IMR-90 (cell line): ENCODE results near the gene PEX14. TPM values are rescaled to one million over a fixed set of nuclear protein-coding genes. Genes with fewer than 3 reads are reported as not detected.

Source experiments
- ATAC-seq: fragments of 200-7000 bp; cut with Tn5 transposase; 2 replicates; pipeline ENCODE4 v1.9.1; 2020; ENCODE audit warnings: low read depth, mild to moderate bottlenecking, moderate library complexity
- BruUV-seq: library from RNA; stranded (reverse); fragments of 400-500 nt; replicated peaks from 2 replicates; lab custom pipeline; 2021; lab: Mats Ljungman, UMichigan
- CTCF ChIA-PET: fragments of 300-600 bp; formaldehyde crosslinking; extraction: SDS; loops from one replicate; lab custom pipeline; 2021; ENCODE audit warnings: antibody characterized with exemption; lab: Yijun Ruan, JAX
- POLR2A ChIA-PET: fragments of 300-600 bp; sonication (Branson Sonifier 250); formaldehyde crosslinking; loops from one replicate; lab custom pipeline; 2022; ENCODE audit warnings: antibody characterized with exemption; ENCODE audit not compliant: unreplicated experiment; lab: Charles Lee
- DNase-seq: peaks from one replicate; pipeline ENCODE4 v3.0.0; 2013
- H2AFZ ChIP-seq: replicated peaks from 2 replicates; pipeline ENCODE3; 2013; ENCODE audit warnings: low read length, mild to moderate bottlenecking; ENCODE audit not compliant: poor library complexity
- H2AK5ac ChIP-seq: 2 replicates; pipeline ENCODE4 v1.6.1; 2013; ENCODE audit warnings: low read depth, low read length, inconsistent platforms
- H2AK9ac ChIP-seq: replicated peaks from 2 replicates; pipeline ENCODE3; 2013; ENCODE audit warnings: mild to moderate bottlenecking, low read depth, low read length, moderate library complexity; ENCODE audit not compliant: poor library complexity
- H2BK120ac ChIP-seq: 2 replicates; pipeline ENCODE4 v1.6.1; 2013; ENCODE audit warnings: low read depth, low read length, inconsistent platforms
- H2BK15ac ChIP-seq: 3 replicates; pipeline ENCODE4 v1.6.1; 2013; ENCODE audit warnings: low read depth, low read length, inconsistent platforms
- H2BK20ac ChIP-seq: 2 replicates; pipeline ENCODE4 v1.6.1; 2013; ENCODE audit warnings: low read depth, mild to moderate bottlenecking, inconsistent platforms, low read length, moderate library complexity
- H2BK5ac ChIP-seq: 2 replicates; pipeline ENCODE4 v1.6.1; 2013; ENCODE audit warnings: mild to moderate bottlenecking, low read depth, low read length, inconsistent platforms; ENCODE audit not compliant: poor library complexity, severe bottlenecking
- H3K14ac ChIP-seq: replicated peaks from 2 replicates; pipeline ENCODE4 v1.6.1; 2013; ENCODE audit warnings: low read depth, low read length, inconsistent platforms
- H3K18ac ChIP-seq: 2 replicates; pipeline ENCODE4 v1.6.1; 2013; ENCODE audit warnings: low read depth, low read length, control low read depth
- H3K23ac ChIP-seq: 2 replicates; pipeline ENCODE4 v1.6.1; 2013; ENCODE audit warnings: low read depth, low read length, inconsistent platforms
- H3K27ac ChIP-seq: 2 replicates; pipeline ENCODE4 v1.5.1; 2013; ENCODE audit warnings: mild to moderate bottlenecking, control low read depth, low read length; ENCODE audit not compliant: insufficient read depth
- H3K27me3 ChIP-seq: 2 replicates; pipeline ENCODE4 v1.6.1; 2013; ENCODE audit warnings: low read length; ENCODE audit not compliant: control insufficient read depth, insufficient read depth
- H3K36me3 ChIP-seq: 2 replicates; pipeline ENCODE4 v1.6.1; 2013; ENCODE audit warnings: low read length, mixed read lengths; ENCODE audit not compliant: control insufficient read depth, insufficient read depth
- H3K4ac ChIP-seq: 2 replicates; pipeline ENCODE4 v1.6.1; 2013; ENCODE audit warnings: low read depth, low read length, inconsistent platforms
- H3K4me1 ChIP-seq: 2 replicates; pipeline ENCODE4 v1.6.1; 2013; ENCODE audit warnings: low read length, mixed read lengths; ENCODE audit not compliant: control insufficient read depth, insufficient read depth
- H3K4me2 ChIP-seq: 2 replicates; pipeline ENCODE4 v1.6.1; 2013; ENCODE audit warnings: low read depth, mild to moderate bottlenecking, control low read depth, low read length, moderate library complexity
- H3K4me3 ChIP-seq: 2 replicates; pipeline ENCODE4 v1.5.1; 2013; ENCODE audit warnings: low read depth, mild to moderate bottlenecking, control low read depth, low read length, moderate library complexity; ENCODE audit not compliant: insufficient read depth
- H3K56ac ChIP-seq: 2 replicates; pipeline ENCODE4 v1.6.1; 2013; ENCODE audit warnings: low read length, inconsistent platforms; ENCODE audit not compliant: insufficient read depth; ENCODE audit errors: extremely low read depth
- H3K79me1 ChIP-seq, 2 experiments: 2 replicates each; pipeline ENCODE4 v1.6.1; 2013; ENCODE audit warnings: low read length in 2 of 2, inconsistent platforms in 1 of 2, low read depth in 1 of 2
- H3K9ac ChIP-seq: 2 replicates; pipeline ENCODE4 v1.6.1; 2013; ENCODE audit warnings: low read depth, low read length, control low read depth
- H3K9me1 ChIP-seq: 2 replicates; pipeline ENCODE4 v1.6.1; 2013; ENCODE audit warnings: low read length, inconsistent platforms; ENCODE audit not compliant: insufficient read depth
- H3K9me3 ChIP-seq: 2 replicates; pipeline ENCODE4 v1.6.1; 2013; ENCODE audit warnings: low read length; ENCODE audit not compliant: control insufficient read depth, insufficient read depth
- H4K20me1 ChIP-seq: 2 replicates; pipeline ENCODE4 v1.6.1; 2013; ENCODE audit warnings: low read length, inconsistent platforms; ENCODE audit not compliant: insufficient read depth
- H4K5ac ChIP-seq: 2 replicates; pipeline ENCODE4 v1.6.1; 2013; ENCODE audit warnings: mild to moderate bottlenecking, low read depth, low read length, control low read depth
- H4K8ac ChIP-seq, 2 experiments: 2 replicates each; pipeline ENCODE4 v1.6.1; 2013; ENCODE audit warnings: low read depth in 2 of 2, low read length in 2 of 2, control low read depth in 1 of 2, inconsistent platforms in 1 of 2
- H4K91ac ChIP-seq: 2 replicates; pipeline ENCODE4 v1.6.1; 2013; ENCODE audit warnings: low read depth, low read length, inconsistent platforms; ENCODE audit not compliant: insufficient read depth
- BHLHE40 ChIP-seq: fragments of 150-350 bp; IDR thresholded peaks from 2 replicates; pipeline ENCODE4 v1.6.1; 2016; ENCODE audit warnings: mild to moderate bottlenecking, low read depth, low read length
- CHD1 ChIP-seq: IDR thresholded peaks from 2 replicates; pipeline ENCODE4 v1.6.1; 2012; ENCODE audit warnings: low read depth, low read length, improper control_type of control experiment
- FOS ChIP-seq: fragments of 150-350 bp; IDR thresholded peaks from 2 replicates; pipeline ENCODE4 v1.6.1; 2016; ENCODE audit warnings: low read depth, low read length
- MAFK ChIP-seq: IDR thresholded peaks from 2 replicates; pipeline ENCODE4 v1.6.1; 2012; ENCODE audit warnings: low read depth, low read length, improper control_type of control experiment
- MAZ ChIP-seq: IDR thresholded peaks from 2 replicates; pipeline ENCODE4 v1.6.1; 2012; ENCODE audit warnings: low read depth, mild to moderate bottlenecking, low read length, improper control_type of control experiment, moderate library complexity, borderline replicate concordance
- MXI1 ChIP-seq: IDR thresholded peaks from 2 replicates; pipeline ENCODE4 v1.6.1; 2012; ENCODE audit warnings: low read depth, mild to moderate bottlenecking, low read length, moderate library complexity, borderline replicate concordance
- NFE2L2 ChIP-seq: fragments of 150-350 bp; IDR thresholded peaks from 2 replicates; pipeline ENCODE4 v1.6.1; 2016; ENCODE audit warnings: low read depth, mild to moderate bottlenecking, low read length
- POLR2A ChIP-seq: IDR thresholded peaks from 2 replicates; pipeline ENCODE4 v1.6.1; 2012; ENCODE audit warnings: mild to moderate bottlenecking, low read depth, low read length
- RAD21 ChIP-seq: IDR thresholded peaks from 2 replicates; pipeline ENCODE4 v1.6.1; 2012; ENCODE audit warnings: low read length, improper control_type of control experiment
- RCOR1 ChIP-seq: IDR thresholded peaks from 2 replicates; pipeline ENCODE4 v1.6.1; 2012; ENCODE audit warnings: mild to moderate bottlenecking, low read length, improper control_type of control experiment; ENCODE audit not compliant: insufficient replicate concordance
- RFX5 ChIP-seq: IDR thresholded peaks from 2 replicates; pipeline ENCODE4 v1.8.0; 2012; ENCODE audit warnings: low read depth, mild to moderate bottlenecking, low read length, moderate library complexity
- whole genome bisulfite sequencing, 2 experiments: methylation state at CpG; one replicate each; pipeline versions ENCODE4 v1.1.5 to v1.1.7; 2013; ENCODE audit warnings: missing lambda C conversion rate in 2 of 2; ENCODE audit not compliant: insufficient read length in 1 of 2; ENCODE audit errors: extremely low coverage in 2 of 2; 5-methylcytosine and 5-hydroxymethylcytosine counted together
- dilution Hi-C: fragments of 300-500 bp; cut with HindIII; formaldehyde crosslinking; loops from one replicate; pipeline ENCODE4 v1.14.3; 2018; ENCODE audit warnings: low sequenced_read_pairs; ENCODE audit not compliant: unreplicated experiment
- in situ Hi-C: fragments of 300-500 bp; cut with MboI; formaldehyde crosslinking; loops from 3 replicates; pipeline ENCODE4 v1.14.3; 2019; ENCODE audit warnings: low sequenced_read_pairs, inconsistent platforms, mixed read lengths
- intact Hi-C: fragments of 100-400 bp; cut with micrococcal nuclease; formaldehyde crosslinking; loops from 2 replicates; pipeline ENCODE4 v1.10.0; 2022
- polyA plus RNA-seq, 3 experiments: library from polyadenylated mRNA; depleted of rRNA; stranded (reverse); fragments of >200 nt; gene quantifications; 2 replicates each; pipeline ENCODE4 v1.2.3, GENCODE V29; 2012; ENCODE audit warnings: low replicate concordance in 1 of 3
- total RNA-seq: library from RNA; depleted of rRNA; stranded (reverse); fragments of >200 nt; gene quantifications from 2 replicates; pipeline ENCODE4 v1.2.3, GENCODE V29; 2012
- TF ChIP-seq, protein P1 (sequence below): conservative IDR thresholded peaks from 2 replicates; pipeline ENCODE4 v1.5.1; 2012; ENCODE audit warnings: mild to moderate bottlenecking, low read depth, low read length, improper control_type of control experiment
- TF ChIP-seq, protein P2 (sequence below): fragments of 150-350 bp; IDR thresholded peaks from 2 replicates; pipeline ENCODE4 v1.6.1; 2016; ENCODE audit warnings: low read depth, mild to moderate bottlenecking, low read length, moderate library complexity, borderline replicate concordance
- TF ChIP-seq, protein P3 (sequence below): fragments of 150-350 bp; IDR thresholded peaks from 2 replicates; pipeline ENCODE4 v1.6.1; 2017; ENCODE audit warnings: mild to moderate bottlenecking, antibody characterized with exemption, low read length, low read depth

PEX14 gene
- total and polyA plus RNA-seq, 2 of the 4 experiments (the other 2 are of a cell fraction), result 9.5 to 22.5 TPM

DNA sequence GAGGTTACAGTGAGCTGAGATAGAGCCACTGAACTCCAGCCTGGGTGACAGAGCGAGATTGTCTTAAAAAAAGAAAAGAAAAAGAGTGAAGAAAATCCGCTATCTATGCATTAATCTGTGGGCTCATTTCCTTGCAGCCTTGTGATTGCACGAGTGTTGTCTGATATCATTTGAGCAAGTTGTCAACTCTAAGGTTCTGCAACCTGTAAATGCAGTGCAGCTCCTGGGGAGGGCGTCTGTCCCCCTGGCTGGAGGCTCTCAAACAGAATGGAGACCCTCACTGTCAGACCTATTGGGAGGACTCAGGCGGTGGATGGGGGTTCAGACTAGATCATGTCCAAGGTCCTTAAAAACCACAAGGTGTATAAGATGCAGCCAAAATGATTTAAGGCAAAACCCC, 18.7 kb upstream of the PEX14 start:
- ChIA-PET CTCF (no interaction called here), POLR2A (interaction anchor here (0.6 kb wide), 1 partner anchor 10 kb away, joined by 4 read pairs; no protein-coding TSS in a partner anchor)
- ATAC-seq, result no peak
- Histone ChIP-seq H4K8ac (no peak overlapping the region), H3K4ac (no peak overlapping the region), H3K4me1 (peaks cover 3% of the 10 kb centered on the region; the same call in 1 of the 2 replicates), H2AK5ac (no peak overlapping the region), H4K20me1 (no peaks in the 10 kb centered on the region), H2BK5ac (no peak overlapping the region), H3K4me3 (no peak overlapping the region), H3K9ac (no peak overlapping the region), H3K14ac (no peak overlapping the region), H2BK120ac (no peak overlapping the region), H3K79me1 (no peaks in the 10 kb centered on the region; a peak in 1 of 4 replicates), H3K18ac (no peak overlapping the region), H4K5ac (no peak overlapping the region), H3K23ac (no peak overlapping the region), H3K4me2 (no peak overlapping the region), H2BK15ac (no peak overlapping the region), H2AK9ac (no peak overlapping the region), H4K91ac (no peak overlapping the region), H3K56ac (no peak overlapping the region), H3K9me3 (no peaks in the 10 kb centered on the region), H2AFZ (no peak overlapping the region), H3K36me3 (peaks cover 2% of the 10 kb centered on the region; the same call in 1 of the 2 replicates), H3K27me3 (no peaks in the 10 kb centered on the region), H2BK20ac (no peak overlapping the region), H3K9me1 (no peaks in the 10 kb centered on the region; the same call in 1 of the 2 replicates), H3K27ac (no peak overlapping the region)
- intact Hi-C loops, result no loop called here
- dilution Hi-C loops, result no loop called here
- DNase-seq, result no peak
- in situ Hi-C loops, result no loop called here
- TF ChIP-seq MAFK (no peak), MAZ (no peak), RAD21 (no peak), MXI1 (no peak), CHD1 (no peak), BHLHE40 (no peak), NFE2L2 (no peak), FOS (no peak), POLR2A (no peak), RCOR1 (no peak), RFX5 (no peak)
- TF ChIP-seq, protein P1, sequence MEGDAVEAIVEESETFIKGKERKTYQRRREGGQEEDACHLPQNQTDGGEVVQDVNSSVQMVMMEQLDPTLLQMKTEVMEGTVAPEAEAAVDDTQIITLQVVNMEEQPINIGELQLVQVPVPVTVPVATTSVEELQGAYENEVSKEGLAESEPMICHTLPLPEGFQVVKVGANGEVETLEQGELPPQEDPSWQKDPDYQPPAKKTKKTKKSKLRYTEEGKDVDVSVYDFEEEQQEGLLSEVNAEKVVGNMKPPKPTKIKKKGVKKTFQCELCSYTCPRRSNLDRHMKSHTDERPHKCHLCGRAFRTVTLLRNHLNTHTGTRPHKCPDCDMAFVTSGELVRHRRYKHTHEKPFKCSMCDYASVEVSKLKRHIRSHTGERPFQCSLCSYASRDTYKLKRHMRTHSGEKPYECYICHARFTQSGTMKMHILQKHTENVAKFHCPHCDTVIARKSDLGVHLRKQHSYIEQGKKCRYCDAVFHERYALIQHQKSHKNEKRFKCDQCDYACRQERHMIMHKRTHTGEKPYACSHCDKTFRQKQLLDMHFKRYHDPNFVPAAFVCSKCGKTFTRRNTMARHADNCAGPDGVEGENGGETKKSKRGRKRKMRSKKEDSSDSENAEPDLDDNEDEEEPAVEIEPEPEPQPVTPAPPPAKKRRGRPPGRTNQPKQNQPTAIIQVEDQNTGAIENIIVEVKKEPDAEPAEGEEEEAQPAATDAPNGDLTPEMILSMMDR, result no peak
- TF ChIP-seq, protein P2, sequence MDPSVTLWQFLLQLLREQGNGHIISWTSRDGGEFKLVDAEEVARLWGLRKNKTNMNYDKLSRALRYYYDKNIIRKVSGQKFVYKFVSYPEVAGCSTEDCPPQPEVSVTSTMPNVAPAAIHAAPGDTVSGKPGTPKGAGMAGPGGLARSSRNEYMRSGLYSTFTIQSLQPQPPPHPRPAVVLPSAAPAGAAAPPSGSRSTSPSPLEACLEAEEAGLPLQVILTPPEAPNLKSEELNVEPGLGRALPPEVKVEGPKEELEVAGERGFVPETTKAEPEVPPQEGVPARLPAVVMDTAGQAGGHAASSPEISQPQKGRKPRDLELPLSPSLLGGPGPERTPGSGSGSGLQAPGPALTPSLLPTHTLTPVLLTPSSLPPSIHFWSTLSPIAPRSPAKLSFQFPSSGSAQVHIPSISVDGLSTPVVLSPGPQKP, result no peak
- TF ChIP-seq, protein P3, sequence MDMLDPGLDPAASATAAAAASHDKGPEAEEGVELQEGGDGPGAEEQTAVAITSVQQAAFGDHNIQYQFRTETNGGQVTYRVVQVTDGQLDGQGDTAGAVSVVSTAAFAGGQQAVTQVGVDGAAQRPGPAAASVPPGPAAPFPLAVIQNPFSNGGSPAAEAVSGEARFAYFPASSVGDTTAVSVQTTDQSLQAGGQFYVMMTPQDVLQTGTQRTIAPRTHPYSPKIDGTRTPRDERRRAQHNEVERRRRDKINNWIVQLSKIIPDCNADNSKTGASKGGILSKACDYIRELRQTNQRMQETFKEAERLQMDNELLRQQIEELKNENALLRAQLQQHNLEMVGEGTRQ, result no peak
- 100% methylated on average over 2 of the region's 5 CpGs; no CpG with 5 or more reads in 1 of the 2 experiments for WGBS, 2 experiments
- BruUV-seq, result no TSS peak
